Stimulated activated CD8-positive, alpha-beta memory T cell treated with anti-CD3 and anti-CD28 coated beads, Interleukin-4, amount 100 ng/mL, for 24 hours (primary cell): ENCODE results near the gene ZNF76.

Experiments
- DNase-seq: peaks from one replicate; pipeline ENCODE4 v3.0.0-alpha.2; 2020; ENCODE audit warnings: low read depth

The ZNF76 gene

GRCh38 chr6:35259194-35259947 is at the start of gene ZNF76:
Gene ZNF76, plus strand, starts transcription at chr6:35259735. Its CDS starts 21,417 bp downstream, at chr6:35281152.
- peak; percentile 89 for DNase-seq

DNA sequence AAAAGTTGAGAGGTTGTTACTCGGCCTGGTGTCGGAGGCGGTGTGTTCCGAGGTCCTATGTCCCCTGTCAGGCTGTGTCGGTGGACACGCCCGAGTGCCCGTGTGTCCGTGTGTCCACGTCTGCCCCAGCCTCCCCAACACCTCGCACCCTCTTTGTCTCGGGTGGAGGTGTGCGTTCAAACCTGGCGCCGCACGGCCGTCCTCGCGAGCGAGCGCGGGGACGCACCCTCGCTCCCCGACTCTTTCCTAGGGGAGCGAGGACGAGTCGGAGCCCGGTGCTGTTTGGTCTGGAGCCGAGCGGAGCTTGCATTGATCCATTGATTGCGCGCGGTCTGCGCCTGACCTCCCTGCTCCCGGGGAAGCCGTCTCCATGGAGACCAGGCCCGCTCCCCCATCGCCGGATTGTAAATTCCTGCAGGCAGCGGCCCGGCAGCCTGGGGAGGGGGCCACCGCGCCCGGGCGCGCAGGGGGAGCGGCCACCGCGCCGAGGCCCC is 46.2 kb upstream of the ZNF76 start:
- DNase-seq, result no peak

DNA sequence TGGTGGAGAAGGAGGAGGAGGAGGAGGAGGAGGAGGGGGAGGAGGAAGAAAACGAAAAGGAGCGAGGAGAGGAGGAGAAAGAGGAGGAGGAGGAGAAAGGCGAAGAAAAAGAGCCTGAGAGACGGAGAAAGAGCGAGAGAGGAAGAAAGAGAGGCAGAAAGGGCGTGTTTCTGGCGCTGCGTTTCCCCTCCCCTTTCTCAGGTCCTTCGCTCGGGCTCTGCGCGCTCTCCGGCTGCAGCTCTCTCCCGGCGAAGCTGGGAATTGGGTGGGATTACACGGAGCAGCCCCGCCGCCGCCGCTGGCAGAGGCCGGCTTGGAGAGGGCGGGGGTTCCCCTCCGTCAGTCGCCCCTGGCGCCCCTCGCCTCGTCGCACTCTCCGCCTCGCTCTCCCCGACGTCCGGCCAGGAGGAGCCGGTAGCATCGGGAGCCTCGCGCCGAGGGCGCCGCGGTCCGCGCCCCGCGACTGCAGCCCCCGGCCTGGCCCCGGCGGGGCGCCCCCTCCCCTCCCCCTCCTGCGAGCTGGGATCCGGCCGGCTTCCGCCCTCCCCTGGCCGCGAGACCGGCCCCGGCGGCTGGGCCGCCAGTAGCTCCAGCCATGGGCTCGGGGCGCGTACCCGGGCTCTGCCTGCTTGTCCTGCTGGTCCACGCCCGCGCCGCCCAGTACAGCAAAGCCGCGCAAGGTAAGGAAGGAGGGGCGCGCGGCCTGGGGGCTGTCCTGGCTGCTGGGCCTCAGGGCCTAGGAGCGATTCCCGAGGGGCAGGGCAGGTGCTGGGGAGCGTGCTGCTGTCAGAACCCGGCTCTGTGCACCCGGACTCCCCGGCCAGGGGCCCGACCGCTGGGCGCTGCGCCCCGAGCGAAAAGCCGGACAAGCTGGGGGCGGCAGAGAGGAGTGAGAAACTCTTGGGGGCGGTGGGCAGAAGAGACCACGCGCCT is 45.4 kb upstream of the ZNF76 start, which contains the start of gene SCUBE3:
Gene SCUBE3 (plus strand): TSS at position 133 of the 933 bp plus-strand sequence. CDS start 463 bp downstream, at position 596.
- DNase-seq, result no peak

DNA sequence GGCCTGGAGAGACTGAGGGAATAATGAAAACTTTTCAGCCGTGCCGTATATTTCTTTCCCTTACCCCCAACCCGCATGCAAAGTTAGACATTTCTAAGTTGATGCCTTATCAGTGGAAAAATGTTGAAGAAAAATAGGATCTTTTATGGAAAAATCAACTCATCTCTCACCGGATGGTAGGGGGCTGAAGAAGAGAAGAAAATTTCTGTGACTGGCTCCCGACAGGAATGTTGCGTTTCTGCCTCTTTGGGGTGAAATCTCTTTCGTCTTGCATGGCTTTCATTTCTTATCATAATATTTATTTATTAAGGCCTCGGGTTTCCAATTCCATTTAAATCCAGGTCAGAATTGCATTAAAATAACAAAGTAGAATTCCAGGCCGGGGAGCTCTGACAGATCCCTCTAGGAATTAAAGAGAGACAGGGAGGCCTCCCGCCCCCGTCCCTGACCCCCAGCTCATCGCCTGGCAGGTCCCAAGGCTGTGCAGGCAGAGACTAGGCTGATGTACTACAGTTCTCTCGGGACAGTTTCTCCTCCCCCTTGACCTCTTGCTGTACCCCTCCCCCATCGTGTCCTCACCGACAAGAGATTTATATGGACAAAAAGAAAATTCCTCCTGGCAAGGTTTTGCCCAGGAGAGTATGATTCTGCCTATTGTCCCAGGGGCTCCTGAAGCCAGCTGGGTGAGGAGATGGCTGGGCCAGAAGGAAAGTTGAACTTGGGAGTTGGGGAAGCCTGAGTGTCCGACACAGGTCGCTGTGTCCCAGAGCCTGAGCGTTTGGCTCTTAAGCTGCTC is 44.5 kb upstream of the ZNF76 start:
- DNase-seq, result no peak

- DNase-seq, result no peak
These were observed 43.7 kb upstream of the ZNF76 start for GRCh38 chr6:35215665-35216411.

GRCh38 chr6:35216412-35216732 is 43.2 kb upstream of the ZNF76 start:
- DNase-seq, result no peak

DNA sequence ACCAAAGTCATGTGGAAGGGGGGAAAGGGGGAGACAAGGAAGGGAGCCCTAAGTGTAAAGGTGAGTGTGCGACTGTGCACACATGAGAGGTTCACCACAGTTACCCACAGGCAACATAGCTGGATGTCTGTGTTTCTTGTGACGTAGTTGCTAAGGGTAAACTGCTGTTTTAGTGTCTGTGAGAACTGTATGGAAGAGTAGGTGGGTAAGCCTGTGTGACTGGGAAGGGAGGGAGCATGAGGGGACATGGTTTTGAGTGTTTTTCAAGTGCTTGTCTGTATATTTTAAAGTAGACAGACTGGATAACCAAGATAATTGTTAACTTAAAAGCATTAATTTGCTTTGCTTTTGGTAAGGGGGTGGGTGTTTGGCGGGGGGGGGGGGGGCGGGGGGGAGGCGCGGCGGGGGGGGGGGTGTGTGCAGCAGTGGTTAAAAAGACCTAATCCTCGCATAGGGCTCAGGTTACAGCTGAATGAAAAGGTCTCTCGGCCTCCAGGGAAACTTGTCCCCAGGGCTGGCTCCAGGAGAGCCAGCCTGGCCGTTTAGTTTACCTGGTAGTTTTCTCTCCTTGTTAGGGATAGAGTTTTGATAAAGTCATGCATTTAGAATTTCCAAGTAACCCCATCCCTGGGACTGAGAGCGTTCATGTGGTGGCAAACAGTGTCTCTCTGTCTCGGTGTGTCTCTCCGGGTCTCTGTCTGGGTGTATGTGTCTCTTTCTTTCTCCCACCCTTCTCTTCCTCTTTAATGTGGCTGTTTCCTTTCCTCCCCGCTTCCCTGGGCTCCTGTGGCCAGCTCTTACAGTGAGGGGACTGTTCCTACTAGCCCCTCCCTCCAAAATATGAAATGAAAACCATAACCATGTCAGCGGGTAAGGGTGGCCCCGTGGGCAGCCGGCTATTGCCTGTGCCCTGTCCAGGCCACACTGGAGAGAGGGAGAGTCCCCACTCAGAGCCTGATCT is 42.4 kb upstream of the ZNF76 start:
- no peak for DNase-seq

- no peak for DNase-seq
These were observed 41.5 kb upstream of the ZNF76 start for GRCh38 chr6:35218021-35218420.

DNA sequence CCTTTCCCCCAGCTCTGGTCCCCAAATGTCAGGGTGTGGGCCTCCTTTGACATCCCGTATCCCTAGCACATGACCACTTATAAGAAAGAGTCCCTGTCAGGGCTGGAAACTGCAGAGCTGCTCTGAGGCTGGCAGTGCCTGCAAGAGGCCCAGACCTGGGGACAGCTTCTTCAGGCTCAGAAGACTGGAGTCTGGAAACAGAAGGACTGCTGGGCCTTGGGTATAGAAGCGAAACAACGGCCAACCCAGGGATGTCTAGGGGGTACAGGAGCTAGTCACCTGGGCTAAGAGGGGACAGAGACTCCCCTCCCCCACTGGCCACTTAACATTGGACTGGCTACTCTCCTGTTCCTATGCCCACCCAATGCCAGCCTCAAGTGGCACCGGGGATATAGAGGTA is 41.1 kb upstream of the ZNF76 start:
- no peak for DNase-seq

- DNase-seq, result no peak
These were observed 39.7 kb upstream of the ZNF76 start for GRCh38 chr6:35219683-35220326.

DNA sequence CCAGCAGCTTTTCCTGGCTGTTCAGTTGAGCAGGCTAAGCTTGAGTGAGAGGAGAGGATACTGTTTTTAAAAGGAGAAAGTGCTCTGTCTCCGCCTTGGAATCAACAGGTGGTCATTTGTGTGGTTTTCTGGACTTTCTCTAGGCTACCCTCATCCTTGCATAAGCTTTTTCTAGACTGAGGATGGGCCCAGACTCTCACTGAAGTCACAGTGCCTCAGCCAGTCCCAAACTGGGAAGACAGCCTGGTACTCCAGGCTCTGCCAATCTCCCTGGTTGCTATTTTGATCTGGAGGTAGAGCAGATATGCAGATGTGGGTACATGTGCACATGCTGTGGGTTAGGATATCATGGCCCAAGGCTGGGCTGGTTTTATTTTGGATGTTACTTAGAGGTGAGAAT is 38.8 kb upstream of the ZNF76 start:
- DNase-seq, result no peak

- no peak for DNase-seq
These were observed 36.1 kb upstream of the ZNF76 start for GRCh38 chr6:35223396-35223795.

DNA sequence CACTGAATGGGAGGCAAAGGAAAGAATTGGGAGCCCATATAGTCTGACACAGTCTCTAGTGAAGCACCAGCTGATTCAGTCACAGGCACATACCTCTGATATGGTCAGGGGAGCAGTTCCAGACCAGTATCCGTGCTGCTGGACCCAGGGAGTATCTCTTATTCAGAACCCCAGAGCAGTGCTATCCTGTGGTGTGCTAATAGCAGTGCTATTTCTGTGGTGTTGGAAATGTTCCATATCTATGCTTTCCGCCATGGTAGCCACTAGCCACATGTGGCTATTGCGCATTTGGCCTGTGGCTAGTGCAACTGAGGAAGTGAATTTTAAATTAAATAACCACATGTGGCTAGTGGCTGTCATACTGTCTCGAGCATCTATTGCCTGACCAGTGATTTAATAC is 34.8 kb upstream of the ZNF76 start:
- DNase-seq, result no peak

DNA sequence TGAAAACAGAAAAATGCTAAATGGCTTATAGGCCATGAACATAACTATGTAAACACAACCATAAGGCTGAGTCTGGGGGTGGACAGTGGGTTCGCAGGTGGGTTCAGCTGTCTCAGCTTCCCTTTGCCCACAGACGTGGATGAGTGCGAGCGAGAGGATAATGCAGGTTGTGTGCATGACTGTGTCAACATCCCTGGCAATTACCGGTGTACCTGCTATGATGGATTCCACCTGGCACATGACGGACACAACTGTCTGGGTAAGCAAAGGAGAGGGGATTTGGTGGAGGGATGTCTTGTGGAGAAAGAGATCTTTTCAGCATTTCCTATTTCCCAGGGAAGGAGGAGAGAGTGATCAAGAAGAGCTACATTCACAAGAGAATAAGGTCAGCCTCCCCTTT is 31.1 kb upstream of the ZNF76 start:
- DNase-seq, result no peak

- no peak for DNase-seq
These were observed 30.2 kb upstream of the ZNF76 start for GRCh38 chr6:35229304-35229703.

DNA sequence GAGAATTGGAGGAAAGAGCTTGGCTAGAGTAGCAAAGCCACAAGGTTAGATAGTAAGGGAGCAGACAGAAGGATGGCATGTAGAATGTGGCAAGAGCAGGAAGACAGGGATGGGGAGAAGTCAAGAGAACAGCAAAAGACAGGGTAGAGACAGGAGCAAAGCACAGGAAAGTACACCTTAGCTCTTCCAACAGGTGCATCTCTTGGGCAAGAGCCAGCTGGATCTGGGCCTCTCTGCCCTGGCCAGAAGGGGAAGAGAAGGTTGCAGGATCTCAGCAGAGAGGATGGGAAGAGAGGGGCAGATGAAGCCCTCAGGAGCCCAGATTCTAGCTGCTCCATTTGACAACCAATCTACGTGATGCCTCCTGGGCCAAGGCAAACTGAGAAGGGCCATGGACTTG is 29.0 kb upstream of the ZNF76 start:
- no peak for DNase-seq

- no peak for DNase-seq
These were observed 28.6 kb upstream of the ZNF76 start for GRCh38 chr6:35230950-35231349.

DNA sequence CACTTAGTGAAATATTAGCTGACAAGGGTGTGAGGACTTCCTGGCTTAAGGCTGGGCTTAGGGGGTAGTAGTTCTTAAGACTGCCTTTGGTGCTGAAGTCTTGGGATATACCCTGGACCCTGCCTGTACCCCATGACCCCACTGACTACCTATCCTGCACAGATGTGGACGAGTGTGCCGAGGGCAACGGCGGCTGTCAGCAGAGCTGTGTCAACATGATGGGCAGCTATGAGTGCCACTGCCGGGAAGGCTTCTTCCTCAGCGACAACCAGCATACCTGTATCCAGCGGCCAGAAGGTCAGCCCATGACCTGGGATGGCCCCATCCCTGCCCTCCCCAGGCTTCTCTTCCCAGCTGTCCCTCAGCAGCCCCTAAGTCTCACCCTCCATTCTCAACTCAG is 28.0 kb upstream of the ZNF76 start:
- DNase-seq, result no peak

DNA sequence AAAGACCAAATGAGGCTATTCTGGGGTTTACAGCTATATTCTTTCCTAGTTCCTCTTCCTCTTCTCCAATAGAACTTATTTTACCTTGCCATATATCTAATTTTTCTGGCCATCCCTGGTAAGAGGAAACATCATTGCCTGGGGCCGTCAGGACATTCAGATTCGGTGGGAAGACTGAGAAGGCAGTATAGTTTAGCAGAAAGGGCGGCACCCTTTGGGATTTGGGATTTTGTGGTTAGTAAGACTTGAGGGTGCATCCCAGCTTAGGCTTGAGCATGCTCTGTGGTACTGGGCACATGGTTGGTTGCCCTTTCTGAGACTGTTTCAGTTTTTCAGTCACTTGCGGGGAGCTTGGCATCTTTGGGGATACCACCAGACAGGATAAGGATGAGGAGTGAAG is 24.6 kb upstream of the ZNF76 start:
- no peak for DNase-seq

DNA sequence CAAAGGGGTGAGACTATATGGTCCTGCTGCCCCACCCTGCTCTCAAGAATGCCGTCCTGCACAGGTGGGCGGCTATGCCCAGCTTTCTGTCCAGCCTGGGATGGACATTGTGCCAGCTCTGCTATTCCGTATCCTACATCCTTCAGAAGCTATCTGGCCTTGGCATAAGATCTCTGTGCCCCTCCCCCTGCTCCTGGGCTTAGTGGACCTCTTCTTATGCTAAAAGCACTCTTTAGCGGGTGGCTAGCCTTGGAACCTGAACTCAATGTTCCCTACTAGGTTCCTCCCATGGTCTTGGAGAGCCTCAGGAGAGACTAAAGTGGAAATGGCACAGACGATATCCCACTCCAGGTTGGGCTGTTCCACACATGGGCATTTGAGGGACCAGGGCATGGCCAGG is 23.3 kb upstream of the ZNF76 start:
- no peak for DNase-seq
